Activated CD8-positive, alpha-beta memory T cell treated with anti-CD3 and anti-CD28 coated beads for 24 hours (primary cell): ENCODE results near the gene KRTAP9-4.
"Not testable (repeated sequence)": the region's sequence is repeated elsewhere in the genome, so short reads cannot be mapped to it uniquely, and the experiment has no call there.

ENCODE experiments used
- DNase-seq: peaks from one replicate; pipeline ENCODE4 v3.0.0-alpha.2; 2020

KRTAP9-4 gene, protein sequence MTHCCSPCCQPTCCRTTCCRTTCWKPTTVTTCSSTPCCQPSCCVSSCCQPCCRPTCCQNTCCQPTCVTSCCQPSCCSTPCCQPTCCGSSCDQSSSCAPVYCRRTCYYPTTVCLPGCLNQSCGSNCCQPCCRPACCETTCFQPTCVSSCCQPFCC

GRCh38 chr17:41249637-41250240 lies at the start of gene KRTAP9-4:
TSS of gene KRTAP9-4 (plus strand) at chr17:41249687. CDS start at chr17:41249721, 34 bp downstream.
- DNase-seq = not testable (repeated sequence)

- DNase-seq = no peak
Measured at GRCh38 chr17:41211845-41212466, 37.5 kb upstream of the KRTAP9-4 start.

GRCh38 chr17:41212524-41213169 lies 36.8 kb upstream of the KRTAP9-4 start:
- DNase-seq = no peak

DNA sequence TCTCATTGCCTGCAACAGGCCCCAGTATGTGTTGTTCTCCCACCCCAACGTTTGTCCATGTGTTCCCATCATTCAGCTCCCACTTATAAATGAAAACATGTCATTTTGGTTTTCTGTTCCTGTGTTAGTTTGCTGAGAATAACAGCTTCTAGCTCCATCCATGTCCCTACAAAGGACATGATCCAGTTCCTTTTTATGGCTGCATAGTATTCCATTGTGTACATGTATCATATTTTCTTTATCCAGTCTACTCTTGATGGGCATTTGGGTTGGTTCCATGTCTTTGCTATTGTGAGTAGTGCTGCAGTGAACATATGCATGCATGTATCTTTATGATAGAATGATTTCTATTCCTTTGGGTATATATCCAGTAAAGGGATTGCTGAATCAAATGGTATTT lies 33.8 kb upstream of the KRTAP9-4 start:
- DNase-seq = no peak

GRCh38 chr17:41223821-41224220 lies 25.7 kb upstream of the KRTAP9-4 start:
- no peak for DNase-seq

- DNase-seq = no peak
Measured at GRCh38 chr17:41226051-41226450, 23.4 kb upstream of the KRTAP9-4 start.

GRCh38 chr17:41226598-41227095 lies 22.8 kb upstream of the KRTAP9-4 start, which contains the start of gene KRTAP9-2:
TSS of gene KRTAP9-2 (plus strand) at chr17:41226648. CDS start at chr17:41226655, 7 bp downstream.
- not testable (repeated sequence) for DNase-seq

DNA sequence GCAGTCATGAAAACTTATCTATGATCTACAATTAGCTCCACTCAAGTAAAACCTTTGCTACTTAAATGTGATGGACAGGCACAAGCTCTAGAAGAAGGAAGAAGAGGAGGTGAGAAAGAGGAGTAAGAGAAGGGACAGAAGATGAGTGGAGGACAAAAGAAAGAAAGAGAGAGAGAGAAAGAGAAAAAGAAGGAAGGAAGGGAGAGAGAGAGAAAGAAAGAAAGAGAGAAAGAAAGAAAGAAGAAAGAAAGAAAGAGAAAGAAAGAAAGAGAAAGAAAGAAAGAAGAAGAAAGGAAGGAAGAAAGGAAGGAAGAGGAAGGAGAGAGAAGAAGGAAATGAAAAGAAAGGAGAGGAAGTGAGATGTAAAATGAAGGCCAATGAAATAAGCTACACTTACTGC lies 19.4 kb upstream of the KRTAP9-4 start:
- DNase-seq = no peak

DNA sequence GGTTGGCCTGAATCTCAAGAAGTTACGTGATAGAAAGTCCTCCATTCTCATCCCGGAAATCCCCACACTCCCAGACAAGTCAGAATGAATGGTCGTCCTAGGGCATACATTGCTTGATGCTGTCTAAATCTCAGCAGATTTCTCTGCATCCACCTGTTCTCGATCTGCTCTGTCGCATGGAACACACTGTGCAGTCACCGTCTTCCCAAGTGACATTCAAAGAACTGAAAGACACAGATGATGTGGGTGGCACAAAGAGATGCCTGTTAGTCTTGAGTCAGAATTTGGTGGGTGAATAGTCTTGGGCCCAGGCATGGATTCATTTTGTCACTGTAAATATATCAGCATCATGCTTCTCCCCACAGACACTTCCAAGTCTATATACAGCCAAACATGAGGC lies 17.8 kb upstream of the KRTAP9-4 start:
- DNase-seq = no peak

GRCh38 chr17:41232399-41233105 lies 16.9 kb upstream of the KRTAP9-4 start, which contains the start of gene KRTAP9-3:
TSS of gene KRTAP9-3 (plus strand) at chr17:41232449. CDS start at chr17:41232502, 53 bp downstream.
- not testable (repeated sequence) for DNase-seq

- not testable (repeated sequence) for DNase-seq
Measured at GRCh38 chr17:41237116-41237515, 12.4 kb upstream of the KRTAP9-4 start.

- not testable (repeated sequence) for DNase-seq
Measured at GRCh38 chr17:41237949-41238437, 11.5 kb upstream of the KRTAP9-4 start, which contains the start of gene KRTAP9-8. TSS of gene KRTAP9-8 (plus strand) at chr17:41237999. CDS start at chr17:41238052, 53 bp downstream.

DNA sequence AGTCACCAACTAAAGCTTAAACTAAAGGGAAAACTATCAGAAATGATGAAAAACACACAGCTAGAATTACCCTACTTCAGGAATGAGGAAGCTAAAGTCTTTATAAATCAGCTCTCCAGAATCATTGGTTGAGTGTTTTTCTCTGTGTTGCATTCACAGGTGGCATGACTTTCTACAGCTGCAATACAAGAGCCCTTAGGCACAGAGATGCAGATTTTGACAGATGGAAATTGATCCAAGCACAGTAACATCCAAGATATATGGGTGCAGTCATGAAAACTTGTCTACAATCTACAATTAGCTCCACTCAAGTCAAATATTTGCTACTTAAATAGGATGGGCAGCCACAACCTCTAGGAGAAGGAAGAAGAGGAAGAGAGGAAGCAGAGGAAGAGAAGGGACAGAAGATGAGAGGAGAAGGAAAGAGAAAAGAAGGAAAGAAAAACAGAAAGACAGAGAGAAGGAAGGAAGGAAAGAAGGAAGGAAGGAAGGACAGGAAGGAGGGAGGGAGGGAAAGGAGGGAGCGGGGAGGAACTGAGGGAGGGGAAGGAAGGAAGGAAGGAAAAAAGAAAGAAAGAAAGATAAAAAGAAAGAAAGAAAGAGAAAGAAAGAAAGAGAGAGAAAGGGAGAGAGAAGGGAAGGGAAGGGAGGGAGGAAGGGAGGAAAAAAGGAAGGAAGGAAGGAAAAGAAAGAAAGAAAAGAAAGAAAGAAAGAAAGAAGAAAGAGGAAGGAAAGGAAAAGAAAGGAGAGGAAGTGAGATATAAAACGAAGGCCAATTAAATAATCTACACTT lies 2.3 kb upstream of the KRTAP9-4 start:
- DNase-seq = not testable (repeated sequence)

DNA sequence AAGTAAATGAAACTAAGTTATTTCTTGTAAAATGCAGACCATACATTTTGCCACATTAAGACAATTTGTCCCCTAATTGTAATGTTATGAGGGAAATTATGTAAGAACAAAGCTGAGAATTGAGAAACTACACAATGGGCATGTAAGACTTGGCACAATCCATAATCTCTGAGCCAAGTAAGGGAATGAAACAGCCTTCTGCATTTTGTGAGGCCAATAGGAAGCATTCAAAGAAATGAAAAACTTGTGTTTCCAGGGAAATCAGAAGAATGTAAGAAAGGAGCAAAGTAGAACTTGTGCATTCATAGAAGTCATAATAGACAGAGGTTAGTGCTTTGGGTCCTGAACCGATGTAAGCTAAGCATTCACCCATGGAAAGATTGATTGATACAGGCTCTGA lies 1.8 kb downstream of the KRTAP9-4 start:
- DNase-seq = no peak

- DNase-seq = no peak
Measured at GRCh38 chr17:41254861-41255260, 5.4 kb downstream of the KRTAP9-4 start.

GRCh38 chr17:41255381-41256290 lies 6.1 kb downstream of the KRTAP9-4 start, which contains the start of gene KRTAP9-9:
TSS of gene KRTAP9-9 (plus strand) at chr17:41255384.
- DNase-seq = not testable (repeated sequence)

GRCh38 chr17:41256291-41256685 lies 6.8 kb downstream of the KRTAP9-4 start:
- DNase-seq = no peak

GRCh38 chr17:41258406-41258805 lies 8.9 kb downstream of the KRTAP9-4 start:
- DNase-seq = no peak

- no peak for DNase-seq
Measured at GRCh38 chr17:41263212-41263611, 13.7 kb downstream of the KRTAP9-4 start.

DNA sequence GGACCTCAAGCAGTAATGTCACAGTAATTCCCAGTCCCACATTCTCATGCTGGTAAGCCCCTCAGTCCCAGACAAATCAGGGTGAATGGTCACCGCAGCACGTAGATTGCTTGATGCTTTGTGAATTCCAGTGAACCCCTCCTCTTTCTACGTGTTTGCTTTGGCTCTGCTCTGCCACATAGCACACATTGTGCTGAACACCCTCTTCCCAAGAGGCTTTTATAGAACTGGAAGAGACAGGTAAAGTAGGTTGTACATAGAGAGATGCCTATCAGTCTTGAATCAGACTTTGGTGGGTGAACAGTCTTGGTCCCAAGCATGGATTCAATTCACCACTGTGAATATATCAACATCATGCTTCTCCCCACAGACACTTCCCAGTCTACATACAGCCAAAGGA lies 15.1 kb downstream of the KRTAP9-4 start:
- DNase-seq = no peak
